AG20443 (cell line): ENCODE results near the gene STX8.
"Not testable (repeated sequence)": the region's sequence is repeated elsewhere in the genome, so short reads cannot be mapped to it uniquely, and the experiment has no call there.

ENCODE experiments used
- DNase-seq: peaks from one replicate; pipeline ENCODE4 v3.0.0; 2012; ENCODE audit warnings: low spot score, mixed read lengths

Gene STX8

DNA sequence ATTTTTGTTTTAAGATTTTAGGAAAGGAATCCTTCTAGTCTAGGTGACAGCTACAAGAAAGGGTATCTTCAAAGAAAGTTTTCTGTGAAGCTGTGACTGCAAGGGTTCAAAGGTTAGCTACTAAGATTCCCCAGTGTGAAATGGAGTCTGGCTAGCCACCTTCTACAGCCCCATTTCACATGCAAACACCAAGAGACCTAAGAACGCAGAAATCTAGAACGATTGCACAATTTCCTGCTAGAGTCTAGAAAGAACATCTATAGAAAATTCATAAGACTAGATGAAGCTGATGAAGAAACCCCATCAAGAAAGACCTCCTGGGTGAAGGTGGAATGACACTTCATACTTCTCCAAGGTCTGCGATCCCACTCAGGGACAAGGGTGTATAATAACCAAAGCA is 77.1 kb downstream of the STX8 start:
- no peak for DNase-seq

DNA sequence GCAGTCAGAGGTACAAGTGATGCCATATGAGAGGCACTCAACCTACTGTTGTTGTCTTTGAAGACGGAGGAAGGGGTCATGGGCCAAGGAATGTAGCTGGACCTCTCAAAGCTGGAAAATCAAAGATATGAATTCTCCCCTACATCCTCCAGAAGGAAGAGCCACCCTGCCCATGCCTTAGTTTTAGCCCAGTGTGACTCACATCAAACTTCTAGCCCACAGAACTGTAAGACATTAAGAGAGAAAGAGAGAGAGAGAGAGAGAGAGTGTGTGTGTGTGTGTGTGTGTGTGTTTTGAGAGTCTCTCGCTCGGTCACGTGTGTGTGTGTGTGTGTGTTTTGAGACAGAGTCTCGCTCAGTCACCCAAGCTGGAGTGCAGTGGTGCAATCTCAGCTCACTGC is 87.1 kb downstream of the STX8 start:
- DNase-seq = no peak

- no peak for DNase-seq
Observed at GRCh38 chr17:9487406-9487805, 88.2 kb downstream of the STX8 start.

DNA sequence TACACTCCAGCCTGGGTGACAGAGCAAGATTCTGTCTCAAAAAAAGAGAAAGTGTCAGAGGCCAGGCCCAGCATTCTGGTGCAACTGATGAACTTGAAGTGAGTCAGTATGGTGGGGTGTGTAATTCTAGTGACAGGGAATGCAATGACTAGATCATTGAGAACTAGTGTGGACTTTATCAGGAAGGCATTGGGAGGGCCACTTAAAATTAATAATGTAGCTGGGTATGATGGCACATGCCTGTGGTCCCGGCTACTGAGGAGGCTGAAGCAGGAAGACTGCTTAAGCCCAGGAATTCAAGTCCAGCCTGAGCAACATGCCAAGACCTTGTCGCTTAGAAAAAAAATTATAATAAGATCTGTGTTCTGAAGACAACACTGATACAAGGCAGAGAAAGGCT is 90.8 kb downstream of the STX8 start:
- DNase-seq = peak; percentile 62

DNA sequence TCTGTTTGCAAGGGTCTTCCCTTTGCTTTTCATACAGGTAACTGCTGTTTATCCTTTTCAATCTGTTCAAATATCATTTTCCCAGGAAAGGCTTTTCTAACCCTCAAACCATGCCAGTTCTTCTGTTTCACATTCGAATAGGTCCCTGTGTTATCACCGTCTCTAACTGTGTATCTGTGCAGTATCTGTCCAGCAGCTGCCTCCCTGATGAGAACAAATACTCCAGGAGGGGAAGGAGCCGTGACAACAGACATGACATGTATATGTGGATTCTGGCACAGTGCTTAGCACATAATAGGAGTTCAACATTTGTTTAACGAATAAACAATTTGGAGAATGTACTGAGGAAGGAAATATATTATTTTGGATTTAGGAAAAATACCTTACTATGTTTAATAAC is 95.7 kb downstream of the STX8 start:
- DNase-seq = no peak

DNA sequence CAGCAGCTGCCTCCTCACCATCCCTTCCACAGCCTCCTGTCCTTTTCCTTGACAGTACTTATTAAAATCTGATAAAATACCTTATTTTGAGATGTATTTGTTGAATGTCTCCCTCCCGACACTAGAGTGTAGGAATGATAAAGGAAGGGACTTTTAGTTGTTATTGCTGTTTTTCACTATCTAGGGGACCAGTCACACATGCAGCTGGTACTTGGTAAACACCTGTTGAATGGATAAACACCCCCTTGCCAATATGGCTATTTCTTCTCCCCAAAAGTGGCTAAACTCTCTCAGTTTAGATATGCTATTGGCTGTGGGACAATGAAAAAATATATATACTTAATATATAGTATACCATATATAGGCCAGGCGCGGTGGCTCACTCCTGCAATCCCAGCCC is 96.7 kb downstream of the STX8 start:
- no peak for DNase-seq

GRCh38 chr17:9475101-9475658 is 100.4 kb downstream of the STX8 start:
- DNase-seq = no peak

DNA sequence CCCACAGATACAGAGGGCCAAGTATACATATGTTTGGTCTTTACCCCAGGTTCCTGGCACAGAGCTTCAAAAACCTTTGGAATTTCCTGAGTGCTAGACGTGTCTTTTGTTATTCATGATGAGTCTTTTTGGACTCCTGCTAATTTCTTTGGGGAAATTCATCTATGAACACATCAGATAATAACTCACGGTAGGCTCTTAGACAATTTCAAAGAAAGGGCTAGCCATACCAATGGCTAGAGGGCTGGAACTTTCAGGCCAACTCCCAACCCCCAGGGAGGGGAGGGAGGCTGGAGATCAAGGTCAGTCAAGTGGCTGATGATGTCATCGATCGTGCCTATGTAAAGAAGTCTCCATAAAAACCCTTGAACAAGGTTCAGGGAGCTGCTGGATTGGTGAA is 101.9 kb downstream of the STX8 start:
- peak; percentile 63 for DNase-seq

- DNase-seq = peak; percentile 62
Observed at GRCh38 chr17:9472541-9472940, 103.1 kb downstream of the STX8 start.

- DNase-seq = peak; percentile 24
Observed at GRCh38 chr17:9472094-9472493, 103.5 kb downstream of the STX8 start.

DNA sequence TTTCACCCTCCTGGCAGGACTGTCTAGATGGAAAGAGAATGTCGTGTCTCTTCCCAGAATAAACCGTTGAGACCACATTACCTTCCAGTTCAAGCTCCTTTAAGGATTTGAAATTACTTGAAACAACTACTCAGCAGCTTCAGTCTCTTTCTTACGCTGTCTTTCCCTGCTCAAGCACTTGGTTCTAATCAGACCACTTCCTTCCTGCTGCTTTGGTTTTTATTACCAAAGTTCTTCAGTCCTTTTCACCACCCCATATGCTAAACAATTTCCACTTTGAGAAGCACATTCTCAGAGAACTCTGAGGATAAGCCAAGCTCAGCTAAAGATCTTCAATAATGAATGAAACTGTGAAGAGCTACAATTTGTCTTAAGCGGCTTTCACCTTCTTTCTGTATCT is 105.4 kb downstream of the STX8 start:
- DNase-seq = no peak

- DNase-seq = no peak
Observed at GRCh38 chr17:9468937-9469336, 106.7 kb downstream of the STX8 start.

DNA sequence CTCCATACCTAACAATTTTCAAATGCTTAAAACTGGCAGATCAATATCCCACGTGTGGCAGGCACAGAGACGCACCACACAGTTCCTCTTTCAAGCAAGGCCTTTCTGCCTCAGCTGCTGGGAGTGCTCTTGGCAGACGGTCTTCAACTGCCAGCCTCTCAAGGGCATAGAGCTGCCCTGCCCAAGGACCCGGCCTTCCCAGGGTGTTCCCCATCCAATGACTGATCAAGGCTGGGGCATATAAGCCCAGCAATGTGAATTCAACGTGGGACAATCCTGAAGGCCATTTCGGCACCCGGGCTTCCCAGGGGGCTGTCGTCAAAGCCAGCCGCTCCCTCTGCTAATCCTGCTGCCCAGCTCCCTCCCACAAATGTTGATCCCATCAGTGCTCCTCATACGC is 107.1 kb downstream of the STX8 start:
- DNase-seq = no peak

DNA sequence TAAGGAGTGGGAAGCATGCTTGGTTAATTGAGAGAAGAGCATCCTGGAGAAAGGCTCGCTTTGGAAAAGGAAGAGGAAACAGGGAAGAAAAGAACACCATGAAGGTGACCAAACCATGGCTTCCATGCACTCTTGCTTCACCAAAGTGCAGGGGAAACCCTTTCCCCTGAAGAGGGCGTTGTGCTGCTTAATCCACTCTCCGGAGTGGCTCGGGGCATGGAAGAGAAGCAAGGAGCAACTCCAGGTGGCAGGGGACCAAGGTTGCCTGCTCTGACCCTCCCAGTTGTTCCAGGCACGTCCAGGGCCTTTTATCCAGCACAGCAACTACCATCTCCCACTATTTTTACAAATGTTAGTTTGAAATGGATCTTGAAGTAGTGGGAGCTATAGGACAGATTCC is 108.1 kb downstream of the STX8 start:
- DNase-seq = no peak

- peak; percentile 80 for DNase-seq
Observed at GRCh38 chr17:9465210-9465921, 110.3 kb downstream of the STX8 start.

- no peak for DNase-seq
Observed at GRCh38 chr17:9457005-9457404, 118.6 kb downstream of the STX8 start.

DNA sequence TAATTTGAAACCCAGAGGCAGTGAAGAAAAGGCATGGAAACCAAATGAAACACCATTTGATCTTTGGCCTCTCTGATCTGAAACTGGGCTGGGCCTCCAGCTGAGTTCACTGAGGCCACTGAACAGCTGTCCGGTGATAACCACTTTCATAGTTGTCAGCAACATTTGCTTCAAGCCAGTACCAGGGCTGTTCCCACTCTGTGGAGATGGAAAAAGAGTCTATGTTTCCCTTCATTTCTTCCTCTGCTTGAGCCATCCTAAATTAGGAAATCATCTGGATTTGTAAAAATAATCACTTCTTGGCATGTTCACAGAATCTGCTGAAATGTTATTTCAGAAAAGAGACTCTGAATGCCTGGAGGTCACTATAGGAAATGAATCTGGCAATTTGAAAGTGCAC is 119.3 kb downstream of the STX8 start:
- peak; percentile 19 for DNase-seq

DNA sequence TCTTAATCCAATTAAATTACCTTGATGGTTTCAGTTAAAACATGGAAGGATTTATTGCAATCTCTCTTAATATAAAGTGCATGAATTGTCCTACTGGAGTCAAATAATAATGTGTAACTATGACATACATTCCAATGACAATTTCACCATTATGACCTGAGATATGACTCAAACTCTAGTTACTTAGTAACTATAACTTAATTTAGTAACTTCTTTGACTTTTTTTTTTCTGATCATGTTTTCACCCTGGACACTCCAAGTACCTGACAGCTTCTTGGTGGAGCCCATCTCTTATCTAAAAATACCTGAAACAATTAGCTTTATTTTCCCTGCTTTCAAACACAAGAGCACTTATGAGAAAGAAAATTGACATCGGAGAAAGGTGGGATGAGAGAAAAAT is 123.7 kb downstream of the STX8 start:
- no peak for DNase-seq

- not testable (repeated sequence) for DNase-seq
Observed at GRCh38 chr17:9447298-9447697, 128.3 kb downstream of the STX8 start.

GRCh38 chr17:9446528-9446927 is 129.1 kb downstream of the STX8 start:
- DNase-seq = no peak

- no peak for DNase-seq
Observed at GRCh38 chr17:9445424-9445823, 130.2 kb downstream of the STX8 start.

- no peak for DNase-seq
Observed at GRCh38 chr17:9444687-9445086, 130.9 kb downstream of the STX8 start.

DNA sequence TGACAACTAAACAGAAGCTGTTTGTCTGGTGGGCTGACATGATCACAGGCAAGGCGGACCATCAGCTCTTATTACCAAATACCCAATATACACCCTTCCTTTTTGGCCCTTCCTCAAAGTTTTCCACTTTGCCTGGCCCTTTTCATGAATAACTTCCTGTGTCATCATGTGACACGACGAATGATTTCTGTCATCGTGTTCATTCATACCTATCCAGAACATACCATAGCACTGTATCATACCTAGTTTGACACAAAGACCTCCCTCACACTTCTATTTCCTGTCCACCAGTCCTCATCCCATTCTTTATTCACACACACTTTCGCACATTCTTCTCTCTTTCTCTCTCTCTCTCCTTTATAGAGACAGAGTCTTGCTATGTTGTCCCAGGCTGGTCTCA is 131.8 kb downstream of the STX8 start:
- no peak for DNase-seq

DNA sequence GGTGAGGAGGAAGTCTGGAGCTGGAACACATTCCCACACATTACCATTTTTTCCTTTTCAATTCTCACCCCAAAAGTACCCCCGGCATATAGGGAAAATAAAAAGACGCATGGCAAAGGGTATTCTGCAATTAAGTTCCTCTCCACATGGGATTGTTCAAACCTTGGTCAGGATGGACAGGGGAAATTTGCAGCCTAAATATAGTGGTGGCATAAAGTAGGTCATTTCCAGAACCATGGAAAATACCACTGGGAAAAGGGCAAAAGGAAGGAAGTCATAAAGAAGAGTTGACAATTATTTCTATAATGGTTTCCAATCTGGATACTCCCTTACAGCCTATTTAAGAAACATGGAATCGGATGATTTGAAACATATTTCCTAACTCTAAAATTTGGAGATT is 135.8 kb downstream of the STX8 start:
- DNase-seq = no peak
